ENCODE measurements around the gene IGF1. TPM values are rescaled to one million over a fixed set of nuclear protein-coding genes. Genes with fewer than 3 reads are reported as not detected.

IGF1 gene
- total RNA-seq, 4 donors from 2014 or later, result 3.6 to 161 (median 33.9) TPM

GRCh38 chr12:102521662-102522277 lies 41.4 kb upstream of the IGF1 start:
- no peak overlapping the region for H3K27ac ChIP-seq
- H3K36me3 ChIP-seq, result no peaks in the 10 kb centered on the region
- no peaks in the 10 kb centered on the region for H3K4me1 ChIP-seq
- TF ChIP-seq POLR2A (IDR thresholded peaks at IDR 0.05) (no peak), CTCF (IDR thresholded peaks at IDR 0.05) (no peak)
- no peak overlapping the region for H3K4me3 ChIP-seq
- H3K27me3 ChIP-seq, result no peaks in the 10 kb centered on the region
- intact Hi-C loops (cut with DNase I; ENCODE audit: low total_unique reads), result no loop called here
- no peak for DNase-seq
- H3K9me3 ChIP-seq, result no peaks in the 10 kb centered on the region

- DNase-seq, result no peak
- Histone ChIP-seq H3K27ac (no peak overlapping the region), H3K9me3 (no peaks in the 10 kb centered on the region), H3K4me3 (no peak overlapping the region), H3K36me3 (no peaks in the 10 kb centered on the region), H3K27me3 (no peaks in the 10 kb centered on the region), H3K4me1 (no peaks in the 10 kb centered on the region)
- no peak for TF ChIP-seq POLR2A (IDR thresholded peaks at IDR 0.05)
- TF ChIP-seq CTCF (IDR thresholded peaks at IDR 0.05), result no peak
- intact Hi-C loops (cut with DNase I; ENCODE audit: low total_unique reads), result no loop called here
Observed at GRCh38 chr12:102518871-102519270, 38.5 kb upstream of the IGF1 start.

- no peak overlapping the region for H3K4me3 ChIP-seq
- no peak overlapping the region for H3K27ac ChIP-seq
- H3K9me3 ChIP-seq, result no peaks in the 10 kb centered on the region
- no peak for DNase-seq
- no peaks in the 10 kb centered on the region for H3K27me3 ChIP-seq
- H3K4me1 ChIP-seq, result no peaks in the 10 kb centered on the region
- H3K36me3 ChIP-seq, result no peaks in the 10 kb centered on the region
- intact Hi-C loops (cut with DNase I; ENCODE audit: low total_unique reads), result no loop called here
- no peak for TF ChIP-seq CTCF (IDR thresholded peaks at IDR 0.05)
Observed at GRCh38 chr12:102514696-102515095, 34.3 kb upstream of the IGF1 start.

- Histone ChIP-seq H3K4me1 (no peaks in the 10 kb centered on the region), H3K36me3 (no peaks in the 10 kb centered on the region), H3K9me3 (no peaks in the 10 kb centered on the region), H3K27me3 (no peaks in the 10 kb centered on the region), H3K4me3 (no peak overlapping the region), H3K27ac (no peak overlapping the region)
- DNase-seq, result no peak
- intact Hi-C loops (cut with DNase I; ENCODE audit: low total_unique reads), result no loop called here
- TF ChIP-seq POLR2A (IDR thresholded peaks at IDR 0.05), result no peak
- no peak for TF ChIP-seq CTCF (IDR thresholded peaks at IDR 0.05)
Observed at GRCh38 chr12:102513739-102514138, 33.4 kb upstream of the IGF1 start.

- TF ChIP-seq POLR2A (IDR thresholded peaks at IDR 0.05) (no peak), CTCF (IDR thresholded peaks at IDR 0.05) (no peak)
- Histone ChIP-seq H3K27ac (no peak overlapping the region), H3K4me1 (no peaks in the 10 kb centered on the region), H3K36me3 (no peaks in the 10 kb centered on the region), H3K27me3 (no peaks in the 10 kb centered on the region), H3K9me3 (no peaks in the 10 kb centered on the region), H3K4me3 (no peak overlapping the region)
- intact Hi-C loops (cut with DNase I; ENCODE audit: low total_unique reads), result no loop called here
- DNase-seq, result no peak
Observed at GRCh38 chr12:102513272-102513671, 32.9 kb upstream of the IGF1 start.
